GM23338 (cell line): ENCODE results near the gene DDC. TPM values are rescaled to one million over a fixed set of nuclear protein-coding genes. Genes with fewer than 3 reads are reported as not detected.

ENCODE experiments used
- ATAC-seq: fragments of 200-7000 bp; cut with Tn5 transposase; 3 replicates; pipeline ENCODE4 v1.9.1; 2020
- DNase-seq: peaks from one replicate; pipeline ENCODE4 v3.0.0-alpha.2; 2015; ENCODE audit warnings: low spot score
- H2AFZ ChIP-seq: fragments of 200-600 bp; sonication (generic); 2 replicates; pipeline ENCODE4 v1.8.0; 2016; ENCODE audit warnings: antibody characterized with exemption, mild to moderate bottlenecking, moderate library complexity
- H3F3A ChIP-seq: fragments of 200-600 bp; sonication (generic); replicated peaks from 2 replicates; pipeline ENCODE4 v1.8.0; 2017; ENCODE audit warnings: antibody characterized with exemption, mixed run types, low read depth
- H3K27ac ChIP-seq: fragments of 200-600 bp; sonication (generic); 2 replicates; pipeline ENCODE4 v1.6.1; 2016; ENCODE audit warnings: low read depth
- H3K27me3 ChIP-seq: fragments of 200-600 bp; sonication (generic); 2 replicates; pipeline ENCODE4 v1.8.0; 2016; ENCODE audit warnings: mild to moderate bottlenecking, mixed run types, moderate library complexity; ENCODE audit not compliant: insufficient read depth
- H3K36me3 ChIP-seq: fragments of 200-600 bp; sonication (generic); 2 replicates; pipeline ENCODE4 v1.8.0; 2016; ENCODE audit warnings: mild to moderate bottlenecking; ENCODE audit not compliant: insufficient read depth
- H3K4me1 ChIP-seq: fragments of 200-600 bp; sonication (generic); 2 replicates; pipeline ENCODE4 v1.8.0; 2016; ENCODE audit warnings: mild to moderate bottlenecking, moderate library complexity; ENCODE audit not compliant: insufficient read depth
- H3K4me2 ChIP-seq: fragments of 200-600 bp; sonication (generic); 2 replicates; pipeline ENCODE4 v1.7.1; 2017; ENCODE audit warnings: mixed run types
- H3K4me3 ChIP-seq: fragments of 200-600 bp; sonication (generic); 2 replicates; pipeline ENCODE4 v1.6.1; 2016; ENCODE audit warnings: mixed run types
- H3K79me2 ChIP-seq: fragments of 200-600 bp; sonication (generic); replicated peaks from 2 replicates; pipeline ENCODE4 v1.8.0; 2017; ENCODE audit warnings: mild to moderate bottlenecking; ENCODE audit not compliant: insufficient read depth
- H3K9me2 ChIP-seq: fragments of 200-600 bp; sonication (generic); 2 replicates; pipeline ENCODE4 v1.8.0; 2017; ENCODE audit not compliant: insufficient read depth
- H4K20me1 ChIP-seq: fragments of 200-600 bp; sonication (generic); replicated peaks from 2 replicates; pipeline ENCODE4 v1.8.0; 2017; ENCODE audit warnings: mild to moderate bottlenecking; ENCODE audit not compliant: insufficient read depth
- H3K27ac Mint-ChIP-seq: 2 replicates; pipeline ENCODE4 v1.8.0; 2020; ENCODE audit warnings: inconsistent platforms, mild to moderate bottlenecking, moderate library complexity, mixed read lengths
- H3K27me3 Mint-ChIP-seq: 3 replicates; pipeline ENCODE4 v1.8.0; 2022; ENCODE audit warnings: low read depth, mild to moderate bottlenecking, moderate library complexity, mixed read lengths, inconsistent platforms; ENCODE audit not compliant: insufficient read depth, poor library complexity
- H3K36me3 Mint-ChIP-seq: 3 replicates; pipeline ENCODE4 v1.8.0; 2021; ENCODE audit warnings: low read depth, mild to moderate bottlenecking, inconsistent platforms, moderate library complexity, mixed read lengths
- H3K4me1 Mint-ChIP-seq: 3 replicates; pipeline ENCODE4 v1.8.0; 2020; ENCODE audit warnings: mild to moderate bottlenecking, inconsistent platforms, mixed read lengths
- H3K4me3 Mint-ChIP-seq: 3 replicates; pipeline ENCODE4 v1.8.0; 2021; ENCODE audit warnings: moderate library complexity, mild to moderate bottlenecking, inconsistent platforms, mixed read lengths
- H3K9me3 Mint-ChIP-seq: 3 replicates; pipeline ENCODE4 v1.8.0; 2020; ENCODE audit warnings: moderate library complexity, mild to moderate bottlenecking, inconsistent platforms, mixed read lengths
- CREB1 ChIP-seq: fragments of 250-450 bp; sonication (Bioruptor Pico); IDR thresholded peaks from 2 replicates; pipeline ENCODE4 v1.5.0; 2020; ENCODE audit warnings: low read depth, mild to moderate bottlenecking, moderate library complexity
- EZH2phosphoT487 ChIP-seq: fragments of 200-600 bp; sonication (generic); IDR thresholded peaks from one replicate; pipeline ENCODE4 v1.8.1; 2018; ENCODE audit warnings: antibody characterized with exemption; ENCODE audit not compliant: unreplicated experiment
- NANOG ChIP-seq: IDR thresholded peaks from 2 replicates; pipeline ENCODE4 v1.6.1; 2016; ENCODE audit warnings: antibody characterized with exemption, borderline replicate concordance
- POLR2AphosphoS5 ChIP-seq: IDR thresholded peaks from 2 replicates; pipeline ENCODE4 v1.6.1; 2016; ENCODE audit warnings: antibody characterized with exemption, low read depth
- REST ChIP-seq: IDR thresholded peaks from one replicate; pipeline ENCODE4 v1.6.1; 2018; ENCODE audit warnings: antibody characterized with exemption; ENCODE audit not compliant: unreplicated experiment
- STAT1 ChIP-seq: IDR thresholded peaks from one replicate; pipeline ENCODE4 v1.6.1; 2016; ENCODE audit warnings: antibody characterized with exemption; ENCODE audit not compliant: unreplicated experiment
- ZNF114 ChIP-seq: fragments of 250-450 bp; sonication (Bioruptor Pico); IDR thresholded peaks from 2 replicates; pipeline ENCODE4 v1.5.0; 2020; ENCODE audit warnings: mild to moderate bottlenecking, moderate library complexity
- ZNF331 ChIP-seq: fragments of 250-450 bp; sonication (Bioruptor Pico); IDR thresholded peaks from 2 replicates; pipeline ENCODE4 v1.5.0; 2020; ENCODE audit warnings: low read depth, mild to moderate bottlenecking, moderate library complexity
- ZNF462 ChIP-seq: fragments of 250-450 bp; sonication (Bioruptor Pico); IDR thresholded peaks from 2 replicates; pipeline ENCODE4 v1.5.0; 2020; ENCODE audit warnings: mild to moderate bottlenecking, moderate library complexity
- polyA plus RNA-seq: library from polyadenylated mRNA; unstranded; fragments of >200 nt; fragmentation: Nextera tagmentation; extraction: Ambion mirVana; gene quantifications from 2 replicates; pipeline ENCODE4 v1.2.1, GENCODE V29; 2016
- total RNA-seq: library from RNA; depleted of rRNA; stranded (reverse); fragments of >200 nt; shearing (Covaris generic); gene quantifications from 2 replicates; pipeline ENCODE4 v1.2.3, GENCODE V29; 2014
- TF ChIP-seq, protein P1 (sequence below), 2 experiments: fragments of 200-600 bp in 1 of 2; sonication (generic) in 1 of 2; conservative IDR thresholded peaks; 2 replicates each; pipeline versions ENCODE4 v1.5.1 to v1.6.1; 2016 to 2017; ENCODE audit warnings: antibody characterized with exemption in 2 of 2, low read depth in 2 of 2, mild to moderate bottlenecking in 2 of 2, moderate library complexity in 1 of 2
- TF ChIP-seq, protein P2 (sequence below): IDR thresholded peaks from 2 replicates; pipeline ENCODE4 v1.6.1; 2016; ENCODE audit warnings: antibody characterized with exemption

The DDC gene
- total and polyA plus RNA-seq, 2 experiments from 2014 or later = not detected

DNA sequence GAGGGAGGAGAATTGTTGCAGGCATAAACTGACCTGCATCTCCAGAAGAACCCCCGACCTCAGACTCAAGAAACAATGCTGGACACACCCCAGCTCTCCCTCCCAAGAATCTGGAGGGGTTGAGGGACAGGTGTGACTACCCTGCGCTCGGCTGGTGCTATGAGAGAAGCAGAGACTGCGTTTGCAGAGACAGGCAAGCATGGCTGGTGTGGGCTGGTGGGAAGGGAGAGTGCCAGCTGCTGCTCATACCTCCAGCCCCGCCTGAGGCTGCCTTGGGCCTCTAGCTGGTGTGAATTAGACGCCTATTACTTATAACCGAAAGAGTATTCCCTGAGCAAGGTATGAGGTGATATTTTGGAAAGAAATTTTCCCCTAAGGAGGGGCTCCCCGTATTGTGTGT lies 48.3 kb upstream of the DDC start (continued):
- no peak for TF ChIP-seq ZNF462 (CRISPR knock-in tag)
- no peak for TF ChIP-seq EZH2phosphoT487

DNA sequence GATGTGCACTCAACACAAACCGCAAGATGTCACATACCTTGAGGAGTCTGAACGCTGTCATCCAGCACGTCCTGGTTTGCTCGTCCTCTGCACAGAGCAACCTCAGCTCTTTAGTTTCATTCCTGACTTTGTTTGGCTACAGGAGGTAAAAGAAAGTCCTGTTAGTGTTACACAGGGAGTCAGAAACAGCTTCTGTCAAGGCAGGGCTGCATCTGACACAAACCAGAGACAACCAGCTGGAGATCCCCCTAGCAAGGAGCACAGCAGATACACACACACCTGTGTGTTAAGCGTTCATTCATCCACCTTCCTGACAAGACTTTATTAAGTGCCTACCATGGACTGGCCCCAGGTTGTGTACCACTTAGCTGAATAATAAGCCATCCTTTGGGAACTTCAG lies 47.5 kb upstream of the DDC start:
- no peaks in the 10 kb centered on the region for H3K4me1 ChIP-seq
- Mint-ChIP-seq H3K36me3 (peaks cover 61% of the 10 kb centered on the region), H3K27me3 (peaks cover 2% of the 10 kb centered on the region), H3K4me1 (no peaks in the 10 kb centered on the region), H3K27ac (no peak overlapping the region), H3K4me3 (no peak overlapping the region), H3K9me3 (no peaks in the 10 kb centered on the region)
- H3K79me2 ChIP-seq = 0 out of 2 replicates have a peak, but pooled peaks cover 3% of the 10 kb centered on the region
- no peak overlapping the region for H3K4me3 ChIP-seq
- ATAC-seq (no peak), DNase-seq (no peak)
- H3K27me3 ChIP-seq = no peaks in the 10 kb centered on the region
- H3F3A ChIP-seq = no peaks in the 10 kb centered on the region
- H3K4me2 ChIP-seq = no peak overlapping the region
- peaks cover 10% of the 10 kb centered on the region; the same call in 1 of the 2 replicates for H4K20me1 ChIP-seq
- peaks cover 27% of the 10 kb centered on the region for H3K36me3 ChIP-seq
- no peak overlapping the region for H2AFZ ChIP-seq
- no peak overlapping the region for H3K27ac ChIP-seq
- H3K9me2 ChIP-seq = no peaks in the 10 kb centered on the region
- TF ChIP-seq EZH2phosphoT487 (no peak), REST (no peak), ZNF114 (CRISPR knock-in tag) (no peak), CREB1 (no peak), STAT1 (no peak), ZNF331 (CRISPR knock-in tag) (no peak), NANOG (no peak), POLR2AphosphoS5 (no peak)
- TF ChIP-seq, protein P1, sequence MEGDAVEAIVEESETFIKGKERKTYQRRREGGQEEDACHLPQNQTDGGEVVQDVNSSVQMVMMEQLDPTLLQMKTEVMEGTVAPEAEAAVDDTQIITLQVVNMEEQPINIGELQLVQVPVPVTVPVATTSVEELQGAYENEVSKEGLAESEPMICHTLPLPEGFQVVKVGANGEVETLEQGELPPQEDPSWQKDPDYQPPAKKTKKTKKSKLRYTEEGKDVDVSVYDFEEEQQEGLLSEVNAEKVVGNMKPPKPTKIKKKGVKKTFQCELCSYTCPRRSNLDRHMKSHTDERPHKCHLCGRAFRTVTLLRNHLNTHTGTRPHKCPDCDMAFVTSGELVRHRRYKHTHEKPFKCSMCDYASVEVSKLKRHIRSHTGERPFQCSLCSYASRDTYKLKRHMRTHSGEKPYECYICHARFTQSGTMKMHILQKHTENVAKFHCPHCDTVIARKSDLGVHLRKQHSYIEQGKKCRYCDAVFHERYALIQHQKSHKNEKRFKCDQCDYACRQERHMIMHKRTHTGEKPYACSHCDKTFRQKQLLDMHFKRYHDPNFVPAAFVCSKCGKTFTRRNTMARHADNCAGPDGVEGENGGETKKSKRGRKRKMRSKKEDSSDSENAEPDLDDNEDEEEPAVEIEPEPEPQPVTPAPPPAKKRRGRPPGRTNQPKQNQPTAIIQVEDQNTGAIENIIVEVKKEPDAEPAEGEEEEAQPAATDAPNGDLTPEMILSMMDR (conservative IDR thresholded peaks at IDR 0.05; ENCODE audit: low read depth in 2 of 2) = no peak
- TF ChIP-seq, protein P2, sequence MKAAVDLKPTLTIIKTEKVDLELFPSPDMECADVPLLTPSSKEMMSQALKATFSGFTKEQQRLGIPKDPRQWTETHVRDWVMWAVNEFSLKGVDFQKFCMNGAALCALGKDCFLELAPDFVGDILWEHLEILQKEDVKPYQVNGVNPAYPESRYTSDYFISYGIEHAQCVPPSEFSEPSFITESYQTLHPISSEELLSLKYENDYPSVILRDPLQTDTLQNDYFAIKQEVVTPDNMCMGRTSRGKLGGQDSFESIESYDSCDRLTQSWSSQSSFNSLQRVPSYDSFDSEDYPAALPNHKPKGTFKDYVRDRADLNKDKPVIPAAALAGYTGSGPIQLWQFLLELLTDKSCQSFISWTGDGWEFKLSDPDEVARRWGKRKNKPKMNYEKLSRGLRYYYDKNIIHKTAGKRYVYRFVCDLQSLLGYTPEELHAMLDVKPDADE = no peak
